Measurements from ENCODE around the gene SAMD14. TPM values are rescaled to one million over a fixed set of nuclear protein-coding genes. Genes with fewer than 3 reads are reported as not detected.

The SAMD14 gene
- total and polyA plus RNA-seq, 2 donors (not counting 1 experiment from before 2014, with no cell fraction given) = 0.13 to 0.89 TPM

GRCh38 chr17:50123649-50124349 is 6.2 kb downstream of the SAMD14 start:
- Mint-ChIP-seq H3K4me1 (peaks cover 9% of the 10 kb centered on the region), H3K9me3 (ENCODE audit: insufficient read depth) (no peaks in the 10 kb centered on the region), H3K27me3 (peaks cover 24% of the 10 kb centered on the region), H3K27ac (no peak overlapping the region), H3K4me3 (no peak overlapping the region)
- Histone ChIP-seq H3K36me3 (replicated peaks in 1 of 2; ENCODE audit: control extremely low read depth in 1 of 2, control insufficient read depth in 1 of 2, extremely low read depth in 1 of 2, insufficient read depth in 2 of 2, low read length in 1 of 2) (no peaks in the 10 kb centered on the region), H3K27me3 (replicated peaks in 1 of 4; ENCODE audit: control extremely low read depth in 1 of 4, control insufficient read depth in 3 of 4, insufficient read depth in 4 of 4, low read length in 3 of 4) (peaks cover 0 to 23% (median 6%) of the 10 kb centered on the region in 4 experiments), H3K27ac (ENCODE audit: low read length in 2 of 2) (no peak overlapping the region), H3K4me3 (ENCODE audit: control extremely low read depth in 1 of 5, extremely low read depth in 1 of 5, insufficient read depth in 1 of 5, low read depth in 2 of 5, low read length in 4 of 5) (no peak overlapping the region), H4K20me1 (ENCODE audit: control insufficient read depth, insufficient read depth, low read length, poor library complexity, severe bottlenecking) (no peaks in the 10 kb centered on the region), H3K4me1 (ENCODE audit: control insufficient read depth in 2 of 2, insufficient read depth in 2 of 2, low read length in 2 of 2) (peaks cover 12 to 13% of the 10 kb centered on the region in 2 donors), H3K9me3 (ENCODE audit: control extremely low read depth in 1 of 3, control insufficient read depth in 2 of 3, insufficient read depth in 1 of 3, low read length in 2 of 3) (peaks cover 0 to 8% (median 0%) of the 10 kb centered on the region in 3 donors), H3K79me2 (ENCODE audit: control insufficient read depth, insufficient read depth, low read length) (no peaks in the 10 kb centered on the region), H3K9ac (ENCODE audit: low read length) (no peak overlapping the region), H2AFZ (ENCODE audit: insufficient read depth, low read depth, low read length, poor library complexity, severe bottlenecking) (no peak overlapping the region), H3K4me2 (replicated peaks; ENCODE audit: low read depth, low read length, poor library complexity, severe bottlenecking) (no peak overlapping the region)
- DNase-seq = no peak
- intact Hi-C loops (cut with micrococcal nuclease) = no loop called here
- ATAC-seq (ENCODE audit: low read depth) = no peak
- TF ChIP-seq EZH2 (IDR thresholded peaks at IDR 0.05; ENCODE audit: borderline replicate concordance, insufficient read depth, low read depth, low read length, poor library complexity, severe bottlenecking) (no peak), CTCF (IDR thresholded peaks at IDR 0.05) (no peak)
- 81% methylated on average over 6 of the region's 12 CpGs for WGBS (ENCODE audit: insufficient coverage)
- CTCF ChIA-PET = interaction anchor here (0.8 to 1.5 kb wide), 3 partner anchors 15 to 76 kb away, joined by 3 to 7 read pairs (median 3); no protein-coding TSS in a partner anchor
- POLR2A ChIA-PET = no interaction called here

- Mint-ChIP-seq H3K27ac (no peak overlapping the region), H3K4me3 (no peak overlapping the region), H3K4me1 (peaks cover 5% of the 10 kb centered on the region), H3K9me3 (ENCODE audit: insufficient read depth) (no peaks in the 10 kb centered on the region), H3K27me3 (peaks cover 26% of the 10 kb centered on the region)
- Histone ChIP-seq H3K4me2 (replicated peaks; ENCODE audit: low read depth, low read length, poor library complexity, severe bottlenecking) (no peak overlapping the region), H3K9me3 (ENCODE audit: control extremely low read depth in 1 of 3, control insufficient read depth in 2 of 3, insufficient read depth in 1 of 3, low read length in 2 of 3) (peaks cover 0 to 1% (median 0%) of the 10 kb centered on the region in 3 donors), H3K4me1 (ENCODE audit: control insufficient read depth in 2 of 2, insufficient read depth in 2 of 2, low read length in 2 of 2) (peaks cover 5% of the 10 kb centered on the region in 2 donors), H3K27ac (ENCODE audit: low read length in 2 of 2) (no peak overlapping the region), H3K4me3 (ENCODE audit: control extremely low read depth in 1 of 5, extremely low read depth in 1 of 5, insufficient read depth in 1 of 5, low read depth in 2 of 5, low read length in 4 of 5) (no peak overlapping the region), H3K27me3 (replicated peaks in 1 of 4; ENCODE audit: control extremely low read depth in 1 of 4, control insufficient read depth in 3 of 4, insufficient read depth in 4 of 4, low read length in 3 of 4) (peaks cover 0 to 21% (median 3%) of the 10 kb centered on the region in 4 experiments), H3K9ac (ENCODE audit: low read length) (no peak overlapping the region), H3K79me2 (ENCODE audit: control insufficient read depth, insufficient read depth, low read length) (no peaks in the 10 kb centered on the region), H2AFZ (ENCODE audit: insufficient read depth, low read depth, low read length, poor library complexity, severe bottlenecking) (no peak overlapping the region), H4K20me1 (ENCODE audit: control insufficient read depth, insufficient read depth, low read length, poor library complexity, severe bottlenecking) (no peaks in the 10 kb centered on the region), H3K36me3 (replicated peaks in 1 of 2; ENCODE audit: control extremely low read depth in 1 of 2, control insufficient read depth in 1 of 2, extremely low read depth in 1 of 2, insufficient read depth in 2 of 2, low read length in 1 of 2) (no peaks in the 10 kb centered on the region)
- DNase-seq (no peak), ATAC-seq (ENCODE audit: low read depth) (no peak)
- ChIA-PET CTCF (interaction anchor here (0.6 to 1.6 kb wide), 5 partner anchors 9 to 744 kb away, joined by 3 to 7 read pairs (median 4); partner anchors contain the start of gene TOB1), POLR2A (no interaction called here)
- TF ChIP-seq CTCF (IDR thresholded peaks at IDR 0.05) (no peak), EZH2 (IDR thresholded peaks at IDR 0.05; ENCODE audit: borderline replicate concordance, insufficient read depth, low read depth, low read length, poor library complexity, severe bottlenecking) (no peak)
- intact Hi-C loops (cut with micrococcal nuclease) = no loop called here
- 100% methylated on average over 2 of the region's 3 CpGs for WGBS (ENCODE audit: insufficient coverage)
Measured at GRCh38 chr17:50122945-50123344, 7.0 kb downstream of the SAMD14 start.
